Duodenal mucosa (tissue), 2 donors: Measurements from ENCODE around the gene CDK7.
"Not testable (repeated sequence)": the region's sequence is repeated elsewhere in the genome, so short reads cannot be mapped to it uniquely, and the experiment has no call there.

Experiments
- H3K27ac ChIP-seq: one replicate; pipeline ENCODE4 v1.7.0; 2013; ENCODE audit warnings: low read depth, low read length
- H3K27me3 ChIP-seq, 2 donors: one replicate each; pipeline ENCODE4 v1.7.0; 2013; ENCODE audit warnings: low read length in 2 of 2, control low read depth in 1 of 2; ENCODE audit not compliant: insufficient read depth in 2 of 2, control insufficient read depth in 1 of 2
- H3K36me3 ChIP-seq, 2 donors: one replicate each; pipeline ENCODE4 v1.7.0; 2013; ENCODE audit warnings: low read length in 2 of 2, control low read depth in 1 of 2; ENCODE audit not compliant: insufficient read depth in 2 of 2, control insufficient read depth in 1 of 2
- H3K4me1 ChIP-seq, 2 donors: one replicate each; pipeline ENCODE4 v1.7.0; 2013; ENCODE audit warnings: low read length in 2 of 2, control low read depth in 1 of 2; ENCODE audit not compliant: insufficient read depth in 2 of 2, control insufficient read depth in 1 of 2
- H3K4me3 ChIP-seq, 2 donors: one replicate each; pipeline ENCODE4 v1.7.0; 2013; ENCODE audit warnings: low read length in 2 of 2, low read depth in 1 of 2
- H3K9ac ChIP-seq, 2 donors: one replicate each; pipeline ENCODE4 v1.7.0; 2013; ENCODE audit warnings: low read length in 2 of 2, low read depth in 1 of 2
- H3K9me3 ChIP-seq, 2 donors: one replicate each; pipeline ENCODE4 v1.7.0; 2013; ENCODE audit warnings: low read length in 2 of 2, control low read depth in 1 of 2; ENCODE audit not compliant: control insufficient read depth in 1 of 2

The CDK7 gene

DNA sequence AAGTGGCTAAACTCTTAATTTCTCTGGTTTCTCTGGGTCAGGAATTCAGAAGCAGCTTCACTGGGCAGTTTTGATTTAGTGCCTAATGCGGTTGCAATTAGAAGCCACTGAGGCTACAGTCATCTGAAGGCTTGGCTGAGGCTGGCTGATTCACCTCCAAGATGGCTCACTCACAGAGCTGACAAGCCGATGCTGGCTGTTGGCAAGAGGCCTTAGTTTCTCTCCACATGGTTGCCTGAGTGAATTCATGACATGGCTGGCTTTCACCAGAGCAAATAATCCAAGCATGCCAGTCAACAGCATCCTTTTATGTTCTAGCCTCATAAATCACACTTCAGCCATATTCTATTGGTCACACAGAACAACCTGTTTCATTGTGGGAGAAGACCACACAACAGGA lies 2.8 kb upstream of the CDK7 start:
- Histone ChIP-seq H3K9ac (no peak overlapping the region), H3K36me3 (peaks cover 6 to 23% of the 10 kb centered on the region in 2 donors), H3K4me1 (peaks cover 14 to 16% of the 10 kb centered on the region in 2 donors), H3K4me3 (no peak overlapping the region), H3K9me3 (no peaks in the 10 kb centered on the region), H3K27ac (no peak overlapping the region), H3K27me3 (no peaks in the 10 kb centered on the region)

DNA sequence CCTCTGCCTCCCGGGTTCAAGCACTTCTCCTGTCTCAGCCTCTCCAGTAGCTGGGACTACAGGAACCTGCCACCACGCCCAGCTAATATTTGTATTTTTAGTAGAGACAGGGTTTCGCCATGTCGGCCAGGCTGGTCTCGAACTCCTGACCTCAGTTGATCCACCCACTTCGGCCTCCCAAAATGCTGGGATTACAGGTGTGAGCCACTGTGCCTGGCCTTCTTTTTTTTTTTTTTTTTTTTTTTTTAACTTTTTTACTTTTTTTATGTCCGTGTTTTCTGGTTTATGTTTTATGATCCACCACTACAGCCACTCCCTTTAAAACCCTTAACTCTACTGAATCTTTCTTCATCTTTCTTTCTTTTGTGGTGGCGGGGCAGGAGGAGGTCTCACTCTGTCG lies 2.0 kb downstream of the CDK7 start:
- Histone ChIP-seq H3K36me3 (peaks cover 2 to 16% of the 10 kb centered on the region in 2 donors), H3K4me1 (peaks cover 17 to 22% of the 10 kb centered on the region in 2 donors)
- not testable (repeated sequence) for H3K27ac ChIP-seq, H3K9me3 ChIP-seq, H3K27me3 ChIP-seq, H3K4me3 ChIP-seq, H3K9ac ChIP-seq

- H3K9me3 ChIP-seq = no peaks in the 10 kb centered on the region
- no peak overlapping the region for H3K9ac ChIP-seq
- H3K27ac ChIP-seq = no peak overlapping the region
- H3K27me3 ChIP-seq = no peaks in the 10 kb centered on the region
- no peak overlapping the region for H3K4me3 ChIP-seq
- peaks cover 2 to 16% of the 10 kb centered on the region in 2 donors for H3K36me3 ChIP-seq
- H3K4me1 ChIP-seq = peaks cover 17 to 22% of the 10 kb centered on the region in 2 donors
Measured at GRCh38 chr5:69237877-69238276, 3.2 kb downstream of the CDK7 start.

DNA sequence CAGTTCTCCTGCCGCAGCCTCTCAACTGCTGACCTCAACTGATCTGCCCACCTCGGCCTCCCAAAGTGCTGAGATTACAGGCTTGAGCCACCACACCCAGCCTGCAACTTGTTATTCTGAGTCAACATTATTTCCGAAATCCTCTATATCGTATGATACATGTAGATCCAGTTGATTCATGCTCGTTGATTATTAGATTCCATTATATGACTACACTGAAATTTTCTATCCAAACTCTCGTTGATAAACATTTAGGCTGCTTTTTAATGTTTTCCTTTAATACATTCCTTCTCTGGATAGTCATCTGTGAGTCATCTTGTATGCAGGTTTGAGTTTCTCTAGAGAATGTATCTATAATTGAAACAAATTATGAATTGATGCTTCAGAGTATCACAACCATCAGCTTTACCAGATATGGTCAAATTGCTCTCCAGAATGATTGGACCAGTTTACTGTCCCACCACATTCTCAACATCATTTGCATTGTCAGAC lies 4.1 kb downstream of the CDK7 start:
- no peak overlapping the region for H3K9ac ChIP-seq

GRCh38 chr5:69242215-69242927 lies 7.7 kb downstream of the CDK7 start:
- Histone ChIP-seq H3K36me3 (peaks cover 2 to 11% of the 10 kb centered on the region in 2 donors), H3K9ac (no peak overlapping the region), H3K27ac (no peak overlapping the region), H3K4me3 (no peak overlapping the region), H3K9me3 (no peaks in the 10 kb centered on the region), H3K27me3 (no peaks in the 10 kb centered on the region), H3K4me1 (peaks cover 0 to 2% of the 10 kb centered on the region in 2 donors)

More for the DNA sequence above, 4.1 kb downstream of the CDK7 start:
- peaks cover 2 to 16% of the 10 kb centered on the region in 2 donors for H3K36me3 ChIP-seq
- H3K4me1 ChIP-seq = peaks cover 13 to 21% of the 10 kb centered on the region in 2 donors
- no peaks in the 10 kb centered on the region for H3K9me3 ChIP-seq
- H3K27ac ChIP-seq = no peak overlapping the region
- H3K4me3 ChIP-seq = no peak overlapping the region
- H3K27me3 ChIP-seq = no peaks in the 10 kb centered on the region

GRCh38 chr5:69245031-69245430 lies 10.3 kb downstream of the CDK7 start:
- Histone ChIP-seq H3K27me3 (no peaks in the 10 kb centered on the region), H3K36me3 (peaks cover 2 to 3% of the 10 kb centered on the region in 2 donors), H3K9ac (no peak overlapping the region), H3K9me3 (no peaks in the 10 kb centered on the region), H3K4me1 (no peaks in the 10 kb centered on the region), H3K4me3 (no peak overlapping the region), H3K27ac (no peak overlapping the region)

GRCh38 chr5:69248019-69248418 lies 13.3 kb downstream of the CDK7 start:
- Histone ChIP-seq H3K4me3 (no peak overlapping the region), H3K9ac (no peak overlapping the region), H3K36me3 (peaks cover 0 to 4% of the 10 kb centered on the region in 2 donors), H3K9me3 (no peaks in the 10 kb centered on the region), H3K4me1 (no peaks in the 10 kb centered on the region), H3K27ac (no peak overlapping the region), H3K27me3 (no peaks in the 10 kb centered on the region)

- H3K4me3 ChIP-seq = no peak overlapping the region
- H3K36me3 ChIP-seq = peaks cover 0 to 7% of the 10 kb centered on the region in 2 donors
- no peak overlapping the region for H3K27ac ChIP-seq
- H3K4me1 ChIP-seq = no peaks in the 10 kb centered on the region
- no peaks in the 10 kb centered on the region for H3K9me3 ChIP-seq
- no peaks in the 10 kb centered on the region for H3K27me3 ChIP-seq
- H3K9ac ChIP-seq = no peak overlapping the region
Measured at GRCh38 chr5:69250593-69250992, 15.9 kb downstream of the CDK7 start.

GRCh38 chr5:69252437-69252836 lies 17.8 kb downstream of the CDK7 start:
- no peaks in the 10 kb centered on the region for H3K27me3 ChIP-seq
- no peak overlapping the region for H3K9ac ChIP-seq
- H3K27ac ChIP-seq = no peak overlapping the region
- no peak overlapping the region for H3K4me3 ChIP-seq
- no peaks in the 10 kb centered on the region for H3K4me1 ChIP-seq
- H3K9me3 ChIP-seq = no peaks in the 10 kb centered on the region
- H3K36me3 ChIP-seq = peaks cover 0 to 16% of the 10 kb centered on the region in 2 donors

DNA sequence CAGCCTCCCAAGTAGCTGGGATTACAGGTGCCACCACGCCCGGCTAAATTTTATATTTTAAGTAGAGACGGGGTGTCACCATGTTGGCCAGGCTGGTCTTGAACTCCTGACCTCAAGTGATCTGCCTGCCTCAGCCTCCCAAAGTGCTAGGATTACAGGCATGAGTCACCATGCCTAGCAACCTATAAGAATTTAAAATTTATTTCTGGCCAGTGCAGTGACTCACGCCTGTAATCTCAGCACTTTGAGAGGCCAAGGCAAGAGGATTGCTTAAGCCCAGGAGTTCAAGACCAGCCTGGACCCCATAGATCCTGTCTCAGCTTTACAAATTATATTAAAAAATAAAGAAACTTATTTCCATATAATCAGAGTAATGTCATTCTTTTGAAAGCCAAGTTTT lies 21.3 kb downstream of the CDK7 start:
- H3K4me1 ChIP-seq, H3K27me3 ChIP-seq, H3K27ac ChIP-seq, H3K4me3 ChIP-seq, H3K9me3 ChIP-seq, H3K9ac ChIP-seq: not testable (repeated sequence)
- peaks cover 0 to 34% of the 10 kb centered on the region in 2 donors for H3K36me3 ChIP-seq
